Mesothelial cell of epicardium (in vitro differentiated cells): Measurements from ENCODE around the gene MYEOV. TPM values are rescaled to one million over a fixed set of nuclear protein-coding genes. Genes with fewer than 3 reads are reported as not detected.

Source experiments
- DNase-seq, 2 experiments: peaks; one replicate each; pipeline ENCODE4 v3.0.0; 2021; ENCODE audit warnings: low spot score in 2 of 2; ENCODE audit not compliant: unreplicated experiment in 2 of 2
- H3K27ac Mint-ChIP-seq: 2 replicates; pipeline ENCODE4 v1.8.0; 2021; ENCODE audit warnings: mixed read lengths
- H3K27me3 Mint-ChIP-seq: 2 replicates; pipeline ENCODE4 v1.8.0; 2021; ENCODE audit warnings: low read depth, mixed read lengths
- H3K36me3 Mint-ChIP-seq: 2 replicates; pipeline ENCODE4 v1.8.0; 2021; ENCODE audit warnings: mixed read lengths
- H3K4me1 Mint-ChIP-seq: 2 replicates; pipeline ENCODE4 v1.8.0; 2021; ENCODE audit warnings: mixed read lengths
- H3K4me3 Mint-ChIP-seq: 2 replicates; pipeline ENCODE4 v1.8.0; 2021; ENCODE audit warnings: mild to moderate bottlenecking, moderate library complexity, mixed read lengths
- H3K9me3 Mint-ChIP-seq: 2 replicates; pipeline ENCODE4 v1.8.0; 2021; ENCODE audit warnings: mixed read lengths
- total RNA-seq: library from RNA; stranded (reverse); gene quantifications from 3 replicates; pipeline ENCODE4 v1.2.1, GENCODE V29; 2021
- TF ChIP-seq, protein P1 (sequence below): fragments of 200-600 bp; sonication (generic); IDR thresholded peaks from one replicate; pipeline ENCODE4 v1.5.0; 2021; ENCODE audit warnings: antibody characterized with exemption; ENCODE audit not compliant: unreplicated experiment

MYEOV gene
- total RNA-seq, 1 donor from 2014 or later, result 2.6 TPM

DNA sequence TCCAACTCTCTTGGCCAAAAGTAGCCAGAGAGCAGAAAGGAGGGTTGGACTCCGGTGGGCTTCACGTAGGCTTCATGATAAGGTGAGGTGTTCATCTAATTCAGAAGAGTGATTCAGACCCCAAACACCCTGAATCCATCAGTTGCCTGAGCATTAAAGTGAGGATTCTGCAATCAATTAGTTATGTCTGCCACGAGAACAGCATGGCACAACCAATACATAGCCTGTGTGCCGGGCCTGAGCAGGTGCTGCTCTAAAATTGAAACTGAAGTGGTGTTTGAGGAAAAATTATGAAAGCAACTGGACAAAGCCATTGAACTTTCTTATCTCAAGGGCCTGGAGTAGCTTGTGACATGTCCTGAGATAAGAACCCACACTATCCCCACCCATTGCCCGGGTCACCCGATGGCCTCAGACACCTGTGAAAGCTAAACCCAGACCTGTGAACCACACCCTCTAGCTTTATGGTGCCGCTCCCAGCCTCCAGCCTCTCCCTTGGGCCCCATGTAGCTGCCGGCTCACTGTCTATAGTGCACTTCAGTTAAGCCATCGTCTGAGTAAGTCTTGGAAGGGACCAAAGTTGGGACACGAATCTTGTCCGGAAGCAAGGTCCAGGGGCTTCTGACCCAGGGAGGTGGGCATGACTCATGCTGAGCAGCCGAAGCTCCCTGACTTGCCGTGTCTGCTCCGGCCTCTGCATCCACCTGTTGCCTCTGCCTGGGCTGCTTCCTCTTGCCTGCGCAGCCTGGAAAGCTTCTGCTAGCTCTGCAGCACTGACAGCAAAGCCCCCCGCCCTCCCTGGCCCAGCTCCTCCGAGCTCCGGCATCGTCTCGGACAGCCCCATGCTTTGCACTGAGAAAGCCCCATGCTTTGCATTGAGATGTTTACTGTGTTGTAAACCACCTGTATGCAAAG lies 5.7 kb upstream of the MYEOV start:
- Mint-ChIP-seq H3K9me3 (no peaks in the 10 kb centered on the region), H3K4me3 (no peak overlapping the region), H3K27me3 (no peaks in the 10 kb centered on the region), H3K27ac (no peak overlapping the region), H3K4me1 (peaks cover 29% of the 10 kb centered on the region), H3K36me3 (no peaks in the 10 kb centered on the region)
- TF ChIP-seq, protein P1, sequence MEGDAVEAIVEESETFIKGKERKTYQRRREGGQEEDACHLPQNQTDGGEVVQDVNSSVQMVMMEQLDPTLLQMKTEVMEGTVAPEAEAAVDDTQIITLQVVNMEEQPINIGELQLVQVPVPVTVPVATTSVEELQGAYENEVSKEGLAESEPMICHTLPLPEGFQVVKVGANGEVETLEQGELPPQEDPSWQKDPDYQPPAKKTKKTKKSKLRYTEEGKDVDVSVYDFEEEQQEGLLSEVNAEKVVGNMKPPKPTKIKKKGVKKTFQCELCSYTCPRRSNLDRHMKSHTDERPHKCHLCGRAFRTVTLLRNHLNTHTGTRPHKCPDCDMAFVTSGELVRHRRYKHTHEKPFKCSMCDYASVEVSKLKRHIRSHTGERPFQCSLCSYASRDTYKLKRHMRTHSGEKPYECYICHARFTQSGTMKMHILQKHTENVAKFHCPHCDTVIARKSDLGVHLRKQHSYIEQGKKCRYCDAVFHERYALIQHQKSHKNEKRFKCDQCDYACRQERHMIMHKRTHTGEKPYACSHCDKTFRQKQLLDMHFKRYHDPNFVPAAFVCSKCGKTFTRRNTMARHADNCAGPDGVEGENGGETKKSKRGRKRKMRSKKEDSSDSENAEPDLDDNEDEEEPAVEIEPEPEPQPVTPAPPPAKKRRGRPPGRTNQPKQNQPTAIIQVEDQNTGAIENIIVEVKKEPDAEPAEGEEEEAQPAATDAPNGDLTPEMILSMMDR, result no peak
- no peak for DNase-seq

DNA sequence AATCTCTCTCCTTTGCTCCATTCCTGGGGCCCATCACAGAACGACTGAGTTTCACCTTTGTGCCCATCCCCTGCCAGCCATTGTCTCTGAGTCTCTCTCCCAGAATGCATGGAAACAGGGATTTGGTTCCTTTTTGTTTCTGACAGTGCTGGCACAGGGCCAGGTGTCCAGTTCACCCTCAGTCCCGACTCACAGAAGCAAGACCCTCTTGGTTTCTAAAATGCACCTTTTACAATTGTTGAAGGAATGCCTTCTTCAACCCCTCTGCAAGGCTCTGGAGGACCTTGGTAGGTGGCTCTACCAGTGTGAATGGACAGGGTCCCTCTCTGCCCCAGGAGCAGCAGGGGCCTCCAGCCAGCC lies 5.1 kb upstream of the MYEOV start:
- Mint-ChIP-seq H3K4me3 (no peak overlapping the region), H3K9me3 (no peaks in the 10 kb centered on the region), H3K27me3 (no peaks in the 10 kb centered on the region), H3K4me1 (peaks cover 29% of the 10 kb centered on the region), H3K27ac (no peak overlapping the region), H3K36me3 (no peaks in the 10 kb centered on the region)
- TF ChIP-seq, protein P1, result no peak
- DNase-seq, result no peak

DNA sequence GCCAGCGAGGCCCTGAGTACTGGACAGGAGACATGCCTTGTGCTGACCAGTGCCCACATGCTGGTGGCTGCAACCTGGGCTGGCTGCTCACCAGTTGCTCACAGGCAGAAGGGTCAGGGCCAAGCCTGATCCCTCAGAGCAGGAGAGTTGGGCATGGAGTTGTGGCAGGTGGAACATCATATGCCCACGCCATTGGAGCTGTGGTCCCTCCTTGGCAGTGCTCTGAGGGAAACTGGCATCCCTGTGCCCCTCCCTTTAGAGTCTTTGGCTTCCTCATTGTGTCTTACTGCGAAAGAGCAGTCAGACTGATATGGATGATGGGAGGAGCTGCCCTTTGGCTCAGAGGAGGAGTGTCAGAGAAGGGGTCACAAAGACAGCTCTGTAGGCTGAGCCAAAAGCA lies 3.1 kb upstream of the MYEOV start:
- DNase-seq, result no peak
- H3K36me3 Mint-ChIP-seq, result no peaks in the 10 kb centered on the region
- H3K9me3 Mint-ChIP-seq, result no peaks in the 10 kb centered on the region
- peaks cover 19% of the 10 kb centered on the region for H3K4me1 Mint-ChIP-seq
- no peak overlapping the region for H3K27ac Mint-ChIP-seq
- no peak overlapping the region for H3K4me3 Mint-ChIP-seq
- no peaks in the 10 kb centered on the region for H3K27me3 Mint-ChIP-seq
- TF ChIP-seq, protein P1, result no peak

DNA sequence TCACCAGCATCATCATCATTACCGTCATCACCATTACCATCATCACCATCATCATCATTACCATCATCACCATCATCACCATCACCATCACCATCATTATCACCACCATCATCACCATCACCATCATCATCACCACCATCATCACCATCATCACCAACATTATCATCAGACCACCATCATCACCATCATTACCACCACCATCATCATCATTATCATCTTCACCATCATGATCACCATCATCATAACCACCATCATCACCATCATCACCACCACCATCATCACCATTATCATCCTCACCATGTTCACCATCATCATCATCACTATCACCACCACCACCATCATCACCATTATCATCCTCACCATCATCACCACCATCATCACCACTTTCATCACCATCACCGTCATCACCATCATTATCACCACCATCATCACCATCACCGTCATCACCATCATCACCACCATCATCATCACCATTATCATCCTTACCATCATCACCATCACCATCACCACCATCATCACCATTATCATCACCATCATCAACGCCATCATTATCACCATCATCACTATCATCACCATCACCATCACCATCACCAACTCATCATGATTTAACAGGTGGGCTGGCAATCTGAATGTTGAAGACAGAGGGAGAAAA lies 2.4 kb upstream of the MYEOV start:
- no peaks in the 10 kb centered on the region for H3K9me3 Mint-ChIP-seq
- no peak overlapping the region for H3K27ac Mint-ChIP-seq
- DNase-seq, result no peak
- H3K4me3 Mint-ChIP-seq, result no peak overlapping the region
- H3K4me1 Mint-ChIP-seq, result peaks cover 13% of the 10 kb centered on the region
- no peaks in the 10 kb centered on the region for H3K27me3 Mint-ChIP-seq
- H3K36me3 Mint-ChIP-seq, result no peaks in the 10 kb centered on the region
- TF ChIP-seq, protein P1, result no peak

DNA sequence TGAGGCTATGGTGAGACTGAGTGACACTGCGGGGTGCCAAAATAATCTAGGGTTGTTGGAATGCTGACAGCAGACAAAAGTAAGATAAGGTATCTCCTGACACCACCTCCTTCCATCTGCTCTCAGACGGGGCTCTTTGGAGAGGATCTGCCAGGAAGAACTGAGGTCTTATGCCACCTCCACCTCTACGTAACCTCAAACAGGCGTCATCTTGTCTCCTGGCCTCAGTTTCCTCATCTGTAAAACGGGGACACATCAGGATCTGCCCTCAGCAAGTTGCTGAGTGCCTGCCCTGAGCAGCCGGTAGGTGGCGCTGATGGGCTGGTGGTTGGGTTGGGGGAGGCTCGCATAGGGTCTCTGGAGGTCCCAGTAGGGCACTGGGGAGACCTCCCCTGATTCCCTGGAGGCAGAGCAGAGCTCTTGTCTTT lies 1.7 kb upstream of the MYEOV start:
- no peak for DNase-seq
- no peak overlapping the region for H3K27ac Mint-ChIP-seq
- no peaks in the 10 kb centered on the region for H3K27me3 Mint-ChIP-seq
- TF ChIP-seq, protein P1, result peak; percentile 48
- peaks cover 12% of the 10 kb centered on the region for H3K4me1 Mint-ChIP-seq
- no peak overlapping the region for H3K4me3 Mint-ChIP-seq
- no peaks in the 10 kb centered on the region for H3K36me3 Mint-ChIP-seq
- no peaks in the 10 kb centered on the region for H3K9me3 Mint-ChIP-seq
